ENCODE results near the gene CXCL13.

GRCh38 chr4:77599378-77599777 is 6.2 kb upstream of the CXCL13 start:
- TF ChIP-seq CTCF (tag by site-specific recombination; IDR thresholded peaks at IDR 0.05) (no peak), ZNF140 (tag by site-specific recombination; IDR thresholded peaks at IDR 0.05) (no peak), MYNN (tag by site-specific recombination; IDR thresholded peaks at IDR 0.05; ENCODE audit: borderline replicate concordance) (no peak), ZNF423 (tag by site-specific recombination; IDR thresholded peaks at IDR 0.05) (no peak)

Measured in HEK293 (cell line).